H1 (cell line): ENCODE results near the gene NEGR1. TPM values are rescaled to one million over a fixed set of nuclear protein-coding genes. Genes with fewer than 3 reads are reported as not detected.

ENCODE experiments used
- CTCF ChIA-PET: fragments of 300-600 bp; sonication (Branson Sonifier 250); formaldehyde crosslinking; loops from one replicate; lab custom pipeline; 2021; ENCODE audit not compliant: partially characterized antibody; lab: Charles Lee
- POLR2A ChIA-PET: fragments of 300-600 bp; sonication (Branson Sonifier 250); formaldehyde crosslinking; loops from one replicate; lab custom pipeline; 2021; ENCODE audit warnings: inconsistent platforms; ENCODE audit not compliant: partially characterized antibody; lab: Charles Lee
- DNase-seq, 2 experiments: peaks; one replicate each; pipeline versions ENCODE4 v3.0.0 to v3.0.0-alpha.2; 2010 to 2022; ENCODE audit warnings: low spot score in 2 of 2, low read depth in 1 of 2, mixed read lengths in 1 of 2
- FAIRE-seq: peaks from 2 replicates; lab custom pipeline; 2011; peaks lifted over from hg19 to GRCh38; lab: Jason Lieb, UNC
- H2AFZ ChIP-seq: 2 replicates; pipeline ENCODE4 v1.8.1; 2012; ENCODE audit warnings: low read length, inconsistent platforms
- H2AK5ac ChIP-seq: 2 replicates; pipeline ENCODE4 v1.6.1; 2013; ENCODE audit warnings: low read depth, low read length
- H2BK120ac ChIP-seq: replicated peaks from 2 replicates; pipeline ENCODE3; 2013; ENCODE audit warnings: low read depth, low read length, inconsistent platforms
- H2BK12ac ChIP-seq: 2 replicates; pipeline ENCODE4 v1.6.1; 2013; ENCODE audit warnings: low read depth, low read length
- H2BK15ac ChIP-seq: 2 replicates; pipeline ENCODE4 v1.6.1; 2013; ENCODE audit warnings: low read length
- H2BK20ac ChIP-seq: 2 replicates; pipeline ENCODE4 v1.6.1; 2013; ENCODE audit warnings: low read length
- H2BK5ac ChIP-seq: 2 replicates; pipeline ENCODE4 v1.6.1; 2013; ENCODE audit warnings: low read depth, low read length
- H3K14ac ChIP-seq: 2 replicates; pipeline ENCODE4 v1.6.1; 2013; ENCODE audit warnings: inconsistent platforms; ENCODE audit not compliant: insufficient read length
- H3K18ac ChIP-seq: 2 replicates; pipeline ENCODE4 v1.6.1; 2013; ENCODE audit warnings: low read length; ENCODE audit errors: extremely low read depth
- H3K23ac ChIP-seq: 2 replicates; pipeline ENCODE4 v1.6.1; 2013; ENCODE audit warnings: inconsistent platforms; ENCODE audit not compliant: insufficient read length
- H3K23me2 ChIP-seq: 2 replicates; pipeline ENCODE4 v1.6.1; 2013; ENCODE audit warnings: low read depth, low read length
- H3K27ac ChIP-seq: 2 replicates; pipeline ENCODE4 v1.6.1; 2011; ENCODE audit warnings: low read depth, low read length, inconsistent platforms
- H3K27me3 ChIP-seq, 4 experiments: replicated peaks in 1 of 4; 1 replicate in 1 of 4; 2 replicates in 3 of 4; pipeline versions ENCODE4 v1.6.1 to v1.8.1; 2011 to 2013; ENCODE audit warnings: low read length in 3 of 4, mild to moderate bottlenecking in 3 of 4, inconsistent platforms in 2 of 4, mixed read lengths in 2 of 4, moderate library complexity in 1 of 4; ENCODE audit not compliant: control insufficient read depth in 3 of 4, insufficient read depth in 3 of 4; ENCODE audit errors: extremely low read depth in 1 of 4
- H3K36me3 ChIP-seq, 4 experiments: 2 replicates each; pipeline versions ENCODE4 v1.6.1 to v1.8.1; 2011 to 2013; ENCODE audit warnings: mild to moderate bottlenecking in 4 of 4, low read length in 3 of 4, moderate library complexity in 2 of 4, control low read depth in 1 of 4, inconsistent platforms in 1 of 4; ENCODE audit not compliant: insufficient read depth in 4 of 4, control insufficient read depth in 2 of 4
- H3K4ac ChIP-seq: replicated peaks from 2 replicates; pipeline ENCODE3; 2013; ENCODE audit warnings: low read length, low read depth, mixed read lengths, inconsistent platforms; ENCODE audit not compliant: insufficient read length
- H3K4me1 ChIP-seq, 4 experiments: replicated peaks in 1 of 4; 1 replicate in 1 of 4; 2 replicates in 3 of 4; pipeline versions ENCODE4 v1.6.1 to v1.8.1; 2011 to 2013; ENCODE audit warnings: low read length in 3 of 4, inconsistent platforms in 2 of 4, mixed read lengths in 1 of 4; ENCODE audit not compliant: insufficient read depth in 4 of 4, control insufficient read depth in 3 of 4
- H3K4me2 ChIP-seq, 2 experiments: 2 replicates each; pipeline versions ENCODE4 v1.6.1 to v1.8.1; 2011 to 2013; ENCODE audit warnings: low read depth in 2 of 2, low read length in 2 of 2, control low read depth in 1 of 2, inconsistent platforms in 1 of 2, mild to moderate bottlenecking in 1 of 2; ENCODE audit not compliant: insufficient read depth in 1 of 2
- H3K4me3 ChIP-seq, 4 experiments: fragments of 200-600, 300-600 bp in 1 of 4; sonication (generic), shearing (Covaris generic), sonication (Bioruptor Twin) in 1 of 4; 2 replicates each; pipeline versions ENCODE4 v1.5.1 to v1.8.1; 2011 to 2016; ENCODE audit warnings: low read length in 4 of 4, low read depth in 3 of 4, control low read depth in 2 of 4, inconsistent platforms in 2 of 4, mild to moderate bottlenecking in 2 of 4, mixed read lengths in 1 of 4, moderate library complexity in 1 of 4; ENCODE audit not compliant: insufficient read depth in 2 of 4; ENCODE audit errors: extremely low read depth in 1 of 4
- H3K56ac ChIP-seq: replicated peaks from 2 replicates; pipeline ENCODE3; 2013; ENCODE audit warnings: low read depth, mild to moderate bottlenecking, mixed read lengths, low read length, inconsistent platforms; ENCODE audit not compliant: insufficient read length
- H3K79me1 ChIP-seq: 2 replicates; pipeline ENCODE4 v1.6.1; 2013; ENCODE audit warnings: low read depth, low read length, control low read depth
- H3K79me2 ChIP-seq, 2 experiments: 2 replicates each; pipeline versions ENCODE4 v1.6.1 to v1.8.1; 2012 to 2013; ENCODE audit warnings: low read length in 2 of 2, mild to moderate bottlenecking in 2 of 2, inconsistent platforms in 1 of 2; ENCODE audit not compliant: insufficient read depth in 2 of 2, control insufficient read depth in 1 of 2
- H3K9ac ChIP-seq, 4 experiments: replicated peaks in 1 of 4; 1 replicate in 1 of 4; 2 replicates in 3 of 4; pipeline versions ENCODE4 v1.6.1 to v1.8.1; 2011 to 2013; ENCODE audit warnings: low read depth in 3 of 4, low read length in 3 of 4, control low read depth in 2 of 4, mild to moderate bottlenecking in 2 of 4, moderate library complexity in 2 of 4, inconsistent platforms in 1 of 4; ENCODE audit errors: extremely low read depth in 1 of 4
- H3K9me3 ChIP-seq, 2 experiments: 2 replicates each; pipeline versions ENCODE4 v1.6.1 to v1.8.1; 2012 to 2013; ENCODE audit warnings: mild to moderate bottlenecking in 2 of 2, moderate library complexity in 2 of 2, control low read depth in 1 of 2, inconsistent platforms in 1 of 2, low read depth in 1 of 2, low read length in 1 of 2, mixed read lengths in 1 of 2; ENCODE audit not compliant: insufficient read depth in 2 of 2
- H4K20me1 ChIP-seq, 2 experiments: replicated peaks in 1 of 2; 2 replicates each; pipeline versions ENCODE3 to v1.8.1; 2011 to 2013; ENCODE audit warnings: inconsistent platforms in 2 of 2, low read length in 2 of 2, mild to moderate bottlenecking in 1 of 2; ENCODE audit not compliant: insufficient read depth in 2 of 2, control insufficient read depth in 1 of 2
- H4K5ac ChIP-seq: 2 replicates; pipeline ENCODE4 v1.6.1; 2013; ENCODE audit warnings: low read length, low read depth, mixed read lengths, inconsistent platforms; ENCODE audit not compliant: insufficient read length
- H4K8ac ChIP-seq: 2 replicates; pipeline ENCODE4 v1.8.0; 2013; ENCODE audit warnings: mild to moderate bottlenecking, moderate library complexity, low read length, inconsistent platforms; ENCODE audit not compliant: insufficient read depth; ENCODE audit errors: extremely low read depth
- H4K91ac ChIP-seq: replicated peaks from 2 replicates; pipeline ENCODE3; 2013; ENCODE audit warnings: low read length, mixed read lengths, inconsistent platforms; ENCODE audit not compliant: insufficient read length
- BCL11A ChIP-seq, 2 experiments: IDR thresholded peaks; one replicate each; pipeline ENCODE4 v1.6.1; 2011; ENCODE audit warnings: low read depth in 2 of 2, low read length in 2 of 2, mild to moderate bottlenecking in 2 of 2
- CHD2 ChIP-seq: IDR thresholded peaks from 2 replicates; pipeline ENCODE4 v1.6.1; 2012; ENCODE audit warnings: low read length, improper control_type of control experiment
- FOSL1 ChIP-seq: IDR thresholded peaks from 2 replicates; pipeline ENCODE4 v1.6.1; 2011; ENCODE audit warnings: mild to moderate bottlenecking, low read depth, low read length, moderate library complexity; ENCODE audit not compliant: insufficient read depth
- GTF2F1 ChIP-seq: IDR thresholded peaks from 2 replicates; pipeline ENCODE4 v1.6.1; 2012; ENCODE audit warnings: low read depth, low read length, improper control_type of control experiment, borderline replicate concordance
- KDM5A ChIP-seq: fragments of 200-600 bp; IDR thresholded peaks from 2 replicates; pipeline ENCODE4 v1.7.1; 2012; ENCODE audit warnings: mild to moderate bottlenecking, low read length, inconsistent platforms, mixed read lengths
- NANOG ChIP-seq: IDR thresholded peaks from 2 replicates; pipeline ENCODE4 v1.6.1; 2011; ENCODE audit warnings: low read length, low read depth, mild to moderate bottlenecking, inconsistent platforms; ENCODE audit not compliant: insufficient read depth, poor library complexity, severe bottlenecking
- PHF8 ChIP-seq: fragments of 200-600 bp; sonication (generic); conservative IDR thresholded peaks from 2 replicates; pipeline ENCODE4 v1.7.1; 2012; ENCODE audit warnings: low read depth, mild to moderate bottlenecking, inconsistent platforms, low read length, moderate library complexity
- POLR2A ChIP-seq, 2 experiments: IDR thresholded peaks; 1 replicate in 1 of 2; 2 replicates in 1 of 2; pipeline ENCODE4 v1.6.1; 2011; ENCODE audit warnings: low read depth in 2 of 2, low read length in 2 of 2, mild to moderate bottlenecking in 2 of 2; ENCODE audit errors: control extremely low read depth in 1 of 2
- RAD21 ChIP-seq, 2 experiments: IDR thresholded peaks in 1 of 2; conservative IDR thresholded peaks in 1 of 2; 2 replicates each; pipeline ENCODE4 v1.6.1; 2011; ENCODE audit warnings: low read depth in 2 of 2, low read length in 2 of 2, improper control_type of control experiment in 1 of 2, inconsistent platforms in 1 of 2, mild to moderate bottlenecking in 1 of 2, moderate library complexity in 1 of 2
- SAP30 ChIP-seq: fragments of 300-600 bp; sonication (generic); IDR thresholded peaks from 2 replicates; pipeline ENCODE4 v1.7.1; 2012; ENCODE audit warnings: low read length, moderate library complexity, mild to moderate bottlenecking, inconsistent platforms; ENCODE audit not compliant: insufficient read depth, insufficient replicate concordance
- SP4 ChIP-seq: IDR thresholded peaks from 2 replicates; pipeline ENCODE4 v1.6.1; 2012; ENCODE audit warnings: low read length, inconsistent platforms
- SRF ChIP-seq: IDR thresholded peaks from 2 replicates; pipeline ENCODE4 v1.6.1; 2011; ENCODE audit warnings: mild to moderate bottlenecking, low read depth, low read length, moderate library complexity
- ZNF274 ChIP-seq: IDR thresholded peaks from 2 replicates; pipeline ENCODE4 v1.7.0; 2012; ENCODE audit warnings: low read length, borderline replicate concordance; ENCODE audit errors: extremely low read depth
- WGBS, 2 experiments: shearing (Covaris generic) in 1 of 2; methylation state at CpG; one replicate each; pipeline versions ENCODE4 v1.1.6 to v1.1.7; 2013 to 2015; ENCODE audit warnings: low lambda C conversion rate in 2 of 2, mixed read lengths in 2 of 2, inconsistent platforms in 1 of 2, low coverage in 1 of 2, missing lambda C conversion rate in 1 of 2; ENCODE audit not compliant: insufficient replicate concordance in 2 of 2, insufficient coverage in 1 of 2, insufficient read length in 1 of 2; ENCODE audit errors: extremely low coverage in 1 of 2, missing lambda C conversion rate in 1 of 2; 5-methylcytosine and 5-hydroxymethylcytosine counted together
- polyA plus RNA-seq, 7 experiments: library from polyadenylated mRNA; depleted of rRNA in 3 of 7; stranded (reverse) in 5 of 7; unstranded in 2 of 7; fragments of >200 nt in 5 of 7; fragments of 200-250 nt in 2 of 7; gene quantifications; 1 replicate in 5 of 7; 2 replicates in 1 of 7; 4 replicates in 1 of 7; pipeline versions ENCODE4 v1.2.1 to v1.2.3, GENCODE V29; 2011 to 2013; ENCODE audit warnings: missing spikeins in 2 of 7, mixed read lengths in 2 of 7
- total RNA-seq: library from RNA; stranded (reverse); fragmentation: NEBNext Ultra II Directional; extraction: Animal tissue kit (Norgen Biotek cat#: 25700); gene quantifications from 2 replicates; pipeline ENCODE4 v1.2.1, GENCODE V29; 2021
- TF ChIP-seq, protein P1 (sequence below): IDR thresholded peaks from 2 replicates; pipeline ENCODE4 v1.6.1; 2011; ENCODE audit warnings: low read length, improper control_type of control experiment

The NEGR1 gene
- total and polyA plus RNA-seq, 2 of the 8 experiments (the other 6 are each of a cell fraction or from before 2014, with no cell fraction given): 0.71 to 1.3 TPM

- Histone ChIP-seq H3K79me1 (no peaks in the 10 kb centered on the region), H3K27me3 (no peaks in the 10 kb centered on the region), H3K36me3 (no peaks in the 10 kb centered on the region), H4K91ac (no peak overlapping the region), H2BK5ac (no peak overlapping the region), H4K8ac (no peak overlapping the region), H2BK120ac (no peak overlapping the region), H3K9me3 (no peaks in the 10 kb centered on the region), H3K23me2 (no peaks in the 10 kb centered on the region), H3K4me2 (no peak overlapping the region), H4K5ac (no peak overlapping the region), H2AK5ac (no peak overlapping the region), H4K20me1 (no peaks in the 10 kb centered on the region), H3K14ac (no peak overlapping the region), H3K4me1 (no peaks in the 10 kb centered on the region; a peak in 2 of 7 replicates), H3K56ac (no peak overlapping the region), H3K18ac (no peak overlapping the region), H2AFZ (no peak overlapping the region), H2BK20ac (no peak overlapping the region), H3K79me2 (no peaks in the 10 kb centered on the region), H3K4ac (no peak overlapping the region), H3K4me3 (no peak overlapping the region), H2BK15ac (no peak overlapping the region), H3K27ac (no peak overlapping the region), H2BK12ac (no peak overlapping the region), H3K9ac (no peak overlapping the region), H3K23ac (no peak overlapping the region)
- ChIA-PET CTCF (interaction anchor here (1.1 to 3.8 kb wide), 5 partner anchors 9 to 266 kb away, joined by 3 to 18 read pairs (median 4); no protein-coding TSS in a partner anchor), POLR2A (no interaction called here)
- 84% methylated on average over 1 of the region's 1 CpG; no CpG with 5 or more reads in 1 of the 2 experiments for WGBS, 2 experiments
- DNase-seq (no peak), FAIRE-seq (no peak)
- TF ChIP-seq CHD2 (no peak), GTF2F1 (no peak), KDM5A (no peak), SAP30 (no peak), SP4 (no peak), FOSL1 (no peak), RAD21 (IDR thresholded peaks at IDR 0.05 in 1 of 2, conservative IDR thresholded peaks at IDR 0.05 in 1 of 2; ENCODE audit: low read depth in 2 of 2, low read length in 2 of 2) (no peak), BCL11A (IDR thresholded peaks at IDR 0.05; ENCODE audit: low read depth in 2 of 2, low read length in 2 of 2) (no peak), POLR2A (IDR thresholded peaks at IDR 0.05; ENCODE audit: control extremely low read depth in 1 of 2, low read depth in 2 of 2, low read length in 2 of 2) (no peak), PHF8 (no peak), NANOG (no peak), SRF (no peak), ZNF274 (no peak)
- TF ChIP-seq, protein P1, sequence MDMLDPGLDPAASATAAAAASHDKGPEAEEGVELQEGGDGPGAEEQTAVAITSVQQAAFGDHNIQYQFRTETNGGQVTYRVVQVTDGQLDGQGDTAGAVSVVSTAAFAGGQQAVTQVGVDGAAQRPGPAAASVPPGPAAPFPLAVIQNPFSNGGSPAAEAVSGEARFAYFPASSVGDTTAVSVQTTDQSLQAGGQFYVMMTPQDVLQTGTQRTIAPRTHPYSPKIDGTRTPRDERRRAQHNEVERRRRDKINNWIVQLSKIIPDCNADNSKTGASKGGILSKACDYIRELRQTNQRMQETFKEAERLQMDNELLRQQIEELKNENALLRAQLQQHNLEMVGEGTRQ: no peak
These were observed 361.1 kb downstream of the NEGR1 start for GRCh38 chr1:71921204-71921603.
